Stimulated activated CD4-positive, alpha-beta T cell treated with anti-CD3 and anti-CD28 coated beads, Interleukin-4, amount 100 ng/mL, for 24 hours (primary cell): ENCODE measurements around the gene PPME1.

Experiments
- DNase-seq: peaks from one replicate; pipeline ENCODE4 v3.0.0-alpha.2; 2020

PPME1 gene

GRCh38 chr11:74283580-74284180, 112.6 kb downstream of the PPME1 start:
- DNase-seq: no peak

GRCh38 chr11:74284466-74284865, 113.4 kb downstream of the PPME1 start:
- DNase-seq: no peak

- no peak for DNase-seq
These were observed 117.1 kb downstream of the PPME1 start for GRCh38 chr11:74288161-74288560.

- DNase-seq: no peak
These were observed 117.8 kb downstream of the PPME1 start for GRCh38 chr11:74288911-74289310.

- no peak for DNase-seq
These were observed 126.4 kb downstream of the PPME1 start for GRCh38 chr11:74297484-74297883.

- DNase-seq: no peak
These were observed 127.9 kb downstream of the PPME1 start for GRCh38 chr11:74299015-74299414.
